Suprapubic skin (tissue), 4 donors: Measurements from ENCODE around the gene LRP8. TPM values are rescaled to one million over a fixed set of nuclear protein-coding genes. Genes with fewer than 3 reads are reported as not detected.

Source experiments
- DNase-seq, 2 donors: peaks; one replicate each; pipeline ENCODE4 v3.0.0-alpha.2; 2019; ENCODE audit warnings: low spot score in 2 of 2
- H3K27ac ChIP-seq: fragments of 200-600 bp; sonication (generic); one replicate; pipeline ENCODE4 v1.5.1; 2019
- H3K27me3 ChIP-seq: fragments of 200-600 bp; sonication (generic); one replicate; pipeline ENCODE4 v1.5.1; 2019
- H3K36me3 ChIP-seq: fragments of 200-600 bp; sonication (generic); one replicate; pipeline ENCODE4 v1.5.1; 2019
- H3K4me1 ChIP-seq: fragments of 200-600 bp; sonication (generic); one replicate; pipeline ENCODE4 v1.5.1; 2019
- H3K4me3 ChIP-seq: fragments of 200-600 bp; sonication (generic); one replicate; pipeline ENCODE4 v1.5.1; 2019; ENCODE audit warnings: mild to moderate bottlenecking
- H3K9me3 ChIP-seq: fragments of 200-600 bp; sonication (generic); one replicate; pipeline ENCODE4 v1.5.1; 2019
- EP300 ChIP-seq: sonication (generic); formaldehyde crosslinking; IDR thresholded peaks from one replicate; pipeline ENCODE4 v1.6.1; 2017; ENCODE audit warnings: antibody characterized with exemption
- POLR2A ChIP-seq, 2 donors: fragments of 450-650 bp; IDR thresholded peaks; one replicate each; pipeline ENCODE4 v1.6.1; 2017; ENCODE audit warnings: antibody characterized with exemption in 2 of 2, mild to moderate bottlenecking in 2 of 2, moderate library complexity in 2 of 2
- POLR2AphosphoS5 ChIP-seq, 3 donors: sonication (generic); formaldehyde crosslinking; IDR thresholded peaks; one replicate each; pipeline ENCODE4 v1.6.1; 2017; ENCODE audit warnings: antibody characterized with exemption in 3 of 3
- WGBS: methylation state at CpG from one replicate; pipeline ENCODE4 v1.1.5; 2018; 5-methylcytosine and 5-hydroxymethylcytosine counted together
- total RNA-seq, 4 donors: library from RNA; depleted of rRNA; stranded (reverse); fragments of >200 nt; gene quantifications; one replicate each; pipeline ENCODE4 v1.1.0, GENCODE V29; 2016
- TF ChIP-seq, protein P1 (sequence below), 2 donors: fragments of 200-600 bp in 1 of 2; fragments of 450-650 bp in 1 of 2; sonication (generic) in 1 of 2; IDR thresholded peaks; one replicate each; pipeline ENCODE4 v1.5.1; 2016 to 2019; ENCODE audit warnings: antibody characterized with exemption in 2 of 2, mild to moderate bottlenecking in 1 of 2, moderate library complexity in 1 of 2

The LRP8 gene
- total RNA-seq, 4 donors from 2014 or later = 2.8 to 11.8 (median 4.1) TPM

DNA sequence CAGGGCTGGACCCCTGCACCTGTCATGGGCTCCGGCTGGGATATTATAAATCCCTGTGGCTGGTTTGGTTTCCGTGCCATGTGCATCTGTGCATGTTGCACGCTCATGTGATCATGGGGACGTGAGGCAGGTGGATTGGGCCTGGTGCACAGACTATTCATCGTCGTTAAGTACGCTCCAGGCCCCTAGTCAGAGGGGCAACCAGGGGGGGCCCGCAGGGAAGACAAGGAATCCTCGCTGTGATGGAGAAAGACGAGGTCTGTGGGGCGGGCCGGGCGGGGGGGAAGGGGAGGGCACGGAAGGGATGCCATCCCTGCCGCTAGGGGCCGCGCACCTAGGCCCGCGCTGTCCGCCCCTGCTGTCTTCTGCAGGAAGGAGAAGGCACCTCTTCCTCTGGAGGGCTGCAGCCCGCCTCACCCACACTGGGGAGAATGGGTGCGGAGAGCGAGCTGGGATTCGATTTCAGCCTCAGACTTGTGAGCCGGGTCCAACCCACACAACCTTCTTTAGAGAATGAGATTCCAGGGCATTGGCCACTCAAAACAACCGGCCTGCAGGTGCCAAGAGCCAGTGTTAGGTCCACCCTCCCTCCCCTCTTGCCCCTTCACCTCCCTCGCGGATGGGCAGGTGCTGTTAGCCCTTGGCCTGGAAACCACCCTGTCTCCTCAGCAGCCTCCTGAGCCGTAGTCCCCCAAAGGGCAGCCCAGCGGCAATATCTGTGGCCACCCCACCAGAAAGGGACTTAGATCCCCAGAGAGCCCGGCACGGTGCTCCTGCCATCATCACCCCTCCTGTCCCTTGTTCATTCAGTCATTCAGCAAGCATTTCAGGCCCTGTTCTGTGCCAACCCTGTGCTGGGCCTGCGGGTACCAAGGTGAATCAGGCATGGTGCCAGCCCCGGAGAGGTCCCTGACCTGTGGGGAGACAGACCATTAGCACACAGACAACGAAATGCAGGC is 950 bp upstream of the LRP8 start:
- DNase-seq = peak in 1 of 2 donors; percentile 51
- Histone ChIP-seq H3K9me3 (no peaks in the 10 kb centered on the region), H3K27ac (no peak overlapping the region), H3K4me1 (peaks cover 25% of the 10 kb centered on the region), H3K4me3 (peak overlapping the region; percentile 88), H3K27me3 (no peaks in the 10 kb centered on the region), H3K36me3 (no peaks in the 10 kb centered on the region)
- TF ChIP-seq POLR2AphosphoS5 (IDR thresholded peaks at IDR 0.05) = no peak
- TF ChIP-seq, protein P1, sequence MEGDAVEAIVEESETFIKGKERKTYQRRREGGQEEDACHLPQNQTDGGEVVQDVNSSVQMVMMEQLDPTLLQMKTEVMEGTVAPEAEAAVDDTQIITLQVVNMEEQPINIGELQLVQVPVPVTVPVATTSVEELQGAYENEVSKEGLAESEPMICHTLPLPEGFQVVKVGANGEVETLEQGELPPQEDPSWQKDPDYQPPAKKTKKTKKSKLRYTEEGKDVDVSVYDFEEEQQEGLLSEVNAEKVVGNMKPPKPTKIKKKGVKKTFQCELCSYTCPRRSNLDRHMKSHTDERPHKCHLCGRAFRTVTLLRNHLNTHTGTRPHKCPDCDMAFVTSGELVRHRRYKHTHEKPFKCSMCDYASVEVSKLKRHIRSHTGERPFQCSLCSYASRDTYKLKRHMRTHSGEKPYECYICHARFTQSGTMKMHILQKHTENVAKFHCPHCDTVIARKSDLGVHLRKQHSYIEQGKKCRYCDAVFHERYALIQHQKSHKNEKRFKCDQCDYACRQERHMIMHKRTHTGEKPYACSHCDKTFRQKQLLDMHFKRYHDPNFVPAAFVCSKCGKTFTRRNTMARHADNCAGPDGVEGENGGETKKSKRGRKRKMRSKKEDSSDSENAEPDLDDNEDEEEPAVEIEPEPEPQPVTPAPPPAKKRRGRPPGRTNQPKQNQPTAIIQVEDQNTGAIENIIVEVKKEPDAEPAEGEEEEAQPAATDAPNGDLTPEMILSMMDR (IDR thresholded peaks at IDR 0.05) = no peak
- TF ChIP-seq POLR2A (IDR thresholded peaks at IDR 0.05) = no peak
- TF ChIP-seq EP300 = no peak
- WGBS = 80% methylated on average over 17 of the region's 35 CpGs

DNA sequence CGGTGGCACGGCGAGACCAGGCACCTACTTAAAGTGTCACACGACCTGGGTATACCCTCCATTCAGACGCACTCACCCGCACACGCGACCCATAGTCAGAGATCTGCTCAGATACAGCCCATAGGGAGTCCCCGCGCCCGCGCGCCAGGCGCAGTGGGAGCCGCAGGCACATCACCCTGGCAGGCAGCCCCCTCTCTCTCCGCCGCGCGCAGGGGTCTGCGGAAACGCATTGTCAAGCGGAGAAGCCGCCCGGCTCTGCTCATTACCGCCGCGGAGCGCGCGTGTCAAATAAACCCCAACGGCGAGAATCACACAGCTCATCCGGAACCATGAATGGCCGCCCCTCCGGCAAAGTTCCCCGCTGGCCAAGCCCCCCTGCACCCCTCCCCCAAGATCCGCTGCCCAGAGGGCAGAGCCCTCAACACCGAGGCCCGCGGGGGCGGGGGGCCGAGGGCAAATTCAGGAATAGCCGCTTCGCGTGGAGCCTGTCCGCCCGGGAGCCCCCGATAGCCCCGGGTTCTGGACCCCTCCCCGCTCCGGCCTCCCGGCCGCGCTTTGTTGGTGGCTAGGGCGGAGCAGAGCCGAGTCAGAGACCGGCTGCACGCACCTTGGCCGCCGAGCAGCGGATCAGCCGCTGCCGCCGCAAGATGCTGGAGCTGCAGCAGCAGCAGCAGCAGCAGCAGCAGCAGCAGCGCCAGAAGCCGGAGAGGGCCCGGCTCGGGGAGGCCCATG is 522 bp downstream of the LRP8 start:
- 3% methylated on average over 19 of the region's 68 CpGs for WGBS
- peak in 1 of 2 donors; percentile 72 for DNase-seq
- Histone ChIP-seq H3K27ac (no peak overlapping the region), H3K27me3 (no peaks in the 10 kb centered on the region), H3K36me3 (no peaks in the 10 kb centered on the region), H3K9me3 (no peaks in the 10 kb centered on the region), H3K4me3 (peak overlapping the region; percentile 88), H3K4me1 (peaks cover 25% of the 10 kb centered on the region)
- TF ChIP-seq EP300 = no peak
- TF ChIP-seq POLR2AphosphoS5 (IDR thresholded peaks at IDR 0.05) = no peak
- TF ChIP-seq, protein P1 (IDR thresholded peaks at IDR 0.05) = no peak
- no peak for TF ChIP-seq POLR2A (IDR thresholded peaks at IDR 0.05)

DNA sequence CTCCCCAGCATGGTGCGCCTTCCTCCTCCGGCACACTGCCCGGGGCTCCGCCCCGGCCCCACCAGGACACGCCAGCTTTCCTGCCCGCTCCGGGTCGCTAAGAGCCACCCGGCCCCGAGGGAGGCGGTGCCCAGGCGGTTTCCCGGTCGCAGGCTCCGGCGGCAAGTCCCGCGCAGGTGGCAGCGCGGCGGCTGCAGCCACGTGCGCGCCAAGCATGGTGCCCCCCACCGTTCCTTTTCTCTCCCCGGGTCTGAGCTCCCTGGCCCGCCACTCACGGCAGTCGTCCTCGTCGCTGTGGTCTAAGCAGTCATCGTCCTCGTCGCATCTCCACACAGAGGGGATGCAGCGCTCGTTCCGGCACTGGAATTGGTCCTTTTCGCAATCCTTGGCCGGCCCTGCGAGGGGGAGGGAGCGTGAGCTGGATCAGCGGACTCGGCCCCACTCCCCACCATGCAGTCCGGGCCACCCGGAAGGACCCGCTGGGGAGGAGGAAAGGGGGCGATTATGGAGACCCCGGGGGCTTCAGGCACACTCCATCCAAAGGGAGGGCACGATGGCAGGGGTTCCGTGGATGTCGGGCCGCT is 1.2 kb downstream of the LRP8 start:
- Histone ChIP-seq H3K4me3 (peak overlapping the region; percentile 88), H3K4me1 (peaks cover 25% of the 10 kb centered on the region), H3K27ac (no peak overlapping the region), H3K27me3 (no peaks in the 10 kb centered on the region), H3K36me3 (no peaks in the 10 kb centered on the region), H3K9me3 (no peaks in the 10 kb centered on the region)
- TF ChIP-seq, protein P1 (IDR thresholded peaks at IDR 0.05) = no peak
- TF ChIP-seq POLR2A (IDR thresholded peaks at IDR 0.05) = no peak
- no peak for TF ChIP-seq POLR2AphosphoS5 (IDR thresholded peaks at IDR 0.05)
- no peak for TF ChIP-seq EP300
- 0% methylated on average over 4 of the region's 53 CpGs for WGBS
- DNase-seq = no peak

DNA sequence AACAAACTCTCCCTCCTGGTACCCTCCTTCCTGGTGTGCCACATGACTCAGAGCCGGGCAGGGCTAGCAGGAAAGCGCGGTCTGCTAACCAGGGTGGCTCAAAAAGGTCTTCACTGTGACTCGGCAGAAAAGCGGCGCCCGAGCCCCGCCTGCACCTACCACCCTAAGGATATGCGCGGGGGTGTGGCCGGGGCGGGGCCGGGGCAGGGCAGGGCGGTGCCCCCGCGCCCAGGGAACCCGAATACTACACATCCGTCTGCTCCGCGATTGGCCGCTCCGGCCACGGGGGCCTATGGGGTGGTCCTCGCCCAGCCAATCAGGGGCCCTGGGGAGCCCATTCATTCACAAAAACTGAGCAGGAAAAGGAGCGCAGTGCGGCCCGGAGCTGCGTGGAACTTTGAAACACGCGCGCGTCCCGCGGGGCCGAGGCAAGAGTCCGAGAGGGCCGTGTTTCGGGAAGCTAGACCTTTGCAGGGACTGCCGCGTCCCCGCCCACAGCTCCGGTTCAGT is 1.7 kb downstream of the LRP8 start:
- Histone ChIP-seq H3K36me3 (no peaks in the 10 kb centered on the region), H3K27me3 (no peaks in the 10 kb centered on the region), H3K4me1 (peaks cover 25% of the 10 kb centered on the region), H3K4me3 (peak overlapping the region; percentile 88), H3K9me3 (no peaks in the 10 kb centered on the region), H3K27ac (no peak overlapping the region)
- DNase-seq = peak; percentile 86 to 88
- TF ChIP-seq, protein P1 (IDR thresholded peaks at IDR 0.05) = no peak
- TF ChIP-seq POLR2AphosphoS5 (IDR thresholded peaks at IDR 0.05) (no peak), EP300 (no peak), POLR2A (IDR thresholded peaks at IDR 0.05) (no peak)
- 1% methylated on average over 14 of the region's 42 CpGs for WGBS
